Measurements from ENCODE around the gene ABR. TPM values are rescaled to one million over a fixed set of nuclear protein-coding genes. Genes with fewer than 3 reads are reported as not detected.

ABR gene
- total RNA-seq, 1 donor from 2014 or later = 76.6 TPM

GRCh38 chr17:1150863-1151600 is 28.7 kb downstream of the ABR start:
- Mint-ChIP-seq H3K27ac (ENCODE audit: unreplicated experiment) (peak overlapping the region; percentile 82), H3K27me3 (ENCODE audit: unreplicated experiment) (peaks cover 4% of the 10 kb centered on the region), H3K4me3 (ENCODE audit: unreplicated experiment) (peak overlapping the region; percentile 3), H3K4me1 (ENCODE audit: unreplicated experiment) (peaks cover 16% of the 10 kb centered on the region), H3K9me3 (ENCODE audit: unreplicated experiment) (no peaks in the 10 kb centered on the region), H3K36me3 (ENCODE audit: low read depth, unreplicated experiment) (peaks cover 9% of the 10 kb centered on the region)
- TF ChIP-seq CTCF (IDR thresholded peaks at IDR 0.05; ENCODE audit: unreplicated experiment) = no peak
- no peak for DNase-seq (ENCODE audit: low spot score)

GRCh38 chr17:1149869-1150268 is 29.9 kb downstream of the ABR start:
- no peak for DNase-seq (ENCODE audit: low spot score)
- H3K4me1 Mint-ChIP-seq (ENCODE audit: unreplicated experiment) = peaks cover 23% of the 10 kb centered on the region
- no peak for TF ChIP-seq CTCF (IDR thresholded peaks at IDR 0.05; ENCODE audit: unreplicated experiment)
- H3K27me3 Mint-ChIP-seq (ENCODE audit: unreplicated experiment) = peaks cover 4% of the 10 kb centered on the region
- no peak overlapping the region for H3K27ac Mint-ChIP-seq (ENCODE audit: unreplicated experiment)
- no peak overlapping the region for H3K4me3 Mint-ChIP-seq (ENCODE audit: unreplicated experiment)
- peaks cover 9% of the 10 kb centered on the region for H3K36me3 Mint-ChIP-seq (ENCODE audit: low read depth, unreplicated experiment)
- no peaks in the 10 kb centered on the region for H3K9me3 Mint-ChIP-seq (ENCODE audit: unreplicated experiment)

DNA sequence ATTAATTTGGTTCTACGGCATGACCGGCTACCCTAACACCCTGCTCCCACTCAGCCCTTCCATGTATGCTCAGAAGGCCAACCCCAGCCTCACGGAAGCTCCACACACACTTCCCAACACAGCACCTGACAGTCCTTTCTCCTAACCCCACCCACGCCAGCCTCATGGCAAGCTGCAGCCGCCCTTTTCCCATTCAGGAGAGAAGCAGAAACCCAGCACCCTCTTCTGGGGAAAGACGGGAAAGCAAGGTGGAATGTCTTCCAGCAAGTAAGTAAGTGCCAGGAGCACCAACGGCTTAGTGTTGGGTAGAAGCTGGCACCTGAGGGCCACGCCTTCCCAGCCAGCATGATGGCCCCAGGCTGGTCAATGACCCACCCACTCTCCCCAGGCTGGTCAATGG is 32.1 kb downstream of the ABR start:
- Mint-ChIP-seq H3K27ac (ENCODE audit: unreplicated experiment) (no peak overlapping the region), H3K27me3 (ENCODE audit: unreplicated experiment) (peaks cover 4% of the 10 kb centered on the region), H3K4me1 (ENCODE audit: unreplicated experiment) (peaks cover 29% of the 10 kb centered on the region), H3K36me3 (ENCODE audit: low read depth, unreplicated experiment) (peaks cover 9% of the 10 kb centered on the region), H3K9me3 (ENCODE audit: unreplicated experiment) (no peaks in the 10 kb centered on the region), H3K4me3 (ENCODE audit: unreplicated experiment) (no peak overlapping the region)
- no peak for TF ChIP-seq CTCF (IDR thresholded peaks at IDR 0.05; ENCODE audit: unreplicated experiment)
- peak; percentile 73 for DNase-seq (ENCODE audit: low spot score)

GRCh38 chr17:1146561-1147265 is 33.1 kb downstream of the ABR start:
- Mint-ChIP-seq H3K4me3 (ENCODE audit: unreplicated experiment) (no peak overlapping the region), H3K27ac (ENCODE audit: unreplicated experiment) (peak overlapping the region; percentile 77), H3K36me3 (ENCODE audit: low read depth, unreplicated experiment) (peaks cover 9% of the 10 kb centered on the region), H3K27me3 (ENCODE audit: unreplicated experiment) (peaks cover 3% of the 10 kb centered on the region), H3K9me3 (ENCODE audit: unreplicated experiment) (no peaks in the 10 kb centered on the region), H3K4me1 (ENCODE audit: unreplicated experiment) (peaks cover 28% of the 10 kb centered on the region)
- DNase-seq (ENCODE audit: low spot score) = no peak
- TF ChIP-seq CTCF (IDR thresholded peaks at IDR 0.05; ENCODE audit: unreplicated experiment) = no peak
